A549 (cell line): ENCODE results near the gene CCDC27.

Experiments
- EHMT2 ChIP-seq: fragments of 200-600 bp; sonication (generic); IDR thresholded peaks from 2 replicates; pipeline ENCODE4 v1.6.1; 2016; ENCODE audit warnings: antibody characterized with exemption, low read depth, mild to moderate bottlenecking, moderate library complexity
- JUNB ChIP-seq: fragments of >200 bp; sonication (Bioruptor Twin); formaldehyde crosslinking; IDR thresholded peaks from 2 replicates; pipeline ENCODE4 v1.6.1; 2016
- ZC3H11A ChIP-seq: fragments of 450-650 bp; IDR thresholded peaks from 2 replicates; pipeline ENCODE4 v1.6.1; 2014; ENCODE audit warnings: antibody characterized with exemption, mild to moderate bottlenecking
- TF ChIP-seq, protein P1 (sequence below): fragments of >200 bp; sonication (Bioruptor Twin); formaldehyde crosslinking; IDR thresholded peaks from 3 replicates; pipeline ENCODE4 v1.5.1; 2016
- TF ChIP-seq, protein P2 (sequence below): IDR thresholded peaks from 2 replicates; pipeline ENCODE4 v1.6.1; 2012
- TF ChIP-seq, protein P3 (sequence below): fragments of 450-650 bp; IDR thresholded peaks from 2 replicates; pipeline ENCODE4 v1.6.1; 2014; ENCODE audit warnings: antibody characterized with exemption

DNA sequence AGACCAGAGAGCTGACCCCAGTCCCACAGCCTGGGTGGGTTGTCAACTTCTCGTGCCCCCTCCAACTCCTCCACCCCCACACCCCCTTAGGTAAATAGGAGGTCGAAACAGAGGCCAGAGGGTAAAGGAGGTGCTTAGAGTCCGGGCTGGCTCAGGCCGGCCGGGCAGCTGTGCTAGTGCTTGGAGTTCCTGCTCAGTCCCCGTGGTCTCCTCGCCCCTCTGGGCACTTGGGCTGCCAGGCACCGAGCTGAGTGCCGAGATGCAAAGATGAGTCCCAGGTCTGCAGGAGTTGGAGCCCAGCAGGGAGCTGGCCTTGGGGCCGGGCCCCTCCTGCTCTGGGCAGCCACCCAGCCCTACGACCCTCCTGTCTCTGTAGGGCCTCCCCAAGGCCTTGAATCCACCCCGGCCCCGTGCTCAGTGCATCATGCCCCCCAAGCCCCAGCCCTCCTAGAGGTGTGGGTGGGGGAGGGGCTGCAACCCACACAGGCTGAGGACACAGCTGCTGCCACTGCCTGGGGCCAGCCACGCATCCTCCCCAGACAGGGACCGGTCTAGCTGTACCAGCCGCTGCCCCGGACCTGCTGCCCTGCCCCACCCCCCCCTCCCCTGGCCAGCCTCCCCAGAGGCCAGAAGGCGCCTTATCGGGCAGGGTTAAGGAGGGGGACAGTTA is 22.2 kb downstream of the CCDC27 start:
- TF ChIP-seq, protein P1, sequence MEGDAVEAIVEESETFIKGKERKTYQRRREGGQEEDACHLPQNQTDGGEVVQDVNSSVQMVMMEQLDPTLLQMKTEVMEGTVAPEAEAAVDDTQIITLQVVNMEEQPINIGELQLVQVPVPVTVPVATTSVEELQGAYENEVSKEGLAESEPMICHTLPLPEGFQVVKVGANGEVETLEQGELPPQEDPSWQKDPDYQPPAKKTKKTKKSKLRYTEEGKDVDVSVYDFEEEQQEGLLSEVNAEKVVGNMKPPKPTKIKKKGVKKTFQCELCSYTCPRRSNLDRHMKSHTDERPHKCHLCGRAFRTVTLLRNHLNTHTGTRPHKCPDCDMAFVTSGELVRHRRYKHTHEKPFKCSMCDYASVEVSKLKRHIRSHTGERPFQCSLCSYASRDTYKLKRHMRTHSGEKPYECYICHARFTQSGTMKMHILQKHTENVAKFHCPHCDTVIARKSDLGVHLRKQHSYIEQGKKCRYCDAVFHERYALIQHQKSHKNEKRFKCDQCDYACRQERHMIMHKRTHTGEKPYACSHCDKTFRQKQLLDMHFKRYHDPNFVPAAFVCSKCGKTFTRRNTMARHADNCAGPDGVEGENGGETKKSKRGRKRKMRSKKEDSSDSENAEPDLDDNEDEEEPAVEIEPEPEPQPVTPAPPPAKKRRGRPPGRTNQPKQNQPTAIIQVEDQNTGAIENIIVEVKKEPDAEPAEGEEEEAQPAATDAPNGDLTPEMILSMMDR, result no peak
- TF ChIP-seq ZC3H11A, result no peak
- TF ChIP-seq, protein P2, sequence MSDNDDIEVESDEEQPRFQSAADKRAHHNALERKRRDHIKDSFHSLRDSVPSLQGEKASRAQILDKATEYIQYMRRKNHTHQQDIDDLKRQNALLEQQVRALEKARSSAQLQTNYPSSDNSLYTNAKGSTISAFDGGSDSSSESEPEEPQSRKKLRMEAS, result no peak
- TF ChIP-seq, protein P3, sequence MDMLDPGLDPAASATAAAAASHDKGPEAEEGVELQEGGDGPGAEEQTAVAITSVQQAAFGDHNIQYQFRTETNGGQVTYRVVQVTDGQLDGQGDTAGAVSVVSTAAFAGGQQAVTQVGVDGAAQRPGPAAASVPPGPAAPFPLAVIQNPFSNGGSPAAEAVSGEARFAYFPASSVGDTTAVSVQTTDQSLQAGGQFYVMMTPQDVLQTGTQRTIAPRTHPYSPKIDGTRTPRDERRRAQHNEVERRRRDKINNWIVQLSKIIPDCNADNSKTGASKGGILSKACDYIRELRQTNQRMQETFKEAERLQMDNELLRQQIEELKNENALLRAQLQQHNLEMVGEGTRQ, result no peak
- TF ChIP-seq EHMT2, result no peak
- TF ChIP-seq JUNB, result no peak
